Gastroesophageal sphincter (tissue), 4 donors: ENCODE results near the gene TBC1D19. TPM values are rescaled to one million over a fixed set of nuclear protein-coding genes. Genes with fewer than 3 reads are reported as not detected.

Experiments used
- ATAC-seq: fragments of 150-250 bp; one replicate; pipeline ENCODE4 v1.9.1; 2016; ENCODE audit warnings: mild to moderate bottlenecking, moderate library complexity
- H3K27ac ChIP-seq, 4 donors: fragments of 200-600 bp; sonication (generic) in 3 of 4; 1 replicate in 3 of 4; 2 replicates in 1 of 4; pipeline ENCODE4 v1.5.1; 2016 to 2019
- H3K27me3 ChIP-seq: fragments of 200-600 bp; sonication (generic); one replicate; pipeline ENCODE4 v1.5.1; 2019
- H3K36me3 ChIP-seq, 2 donors: fragments of 200-600 bp; sonication (generic); one replicate each; pipeline ENCODE4 v1.5.1; 2019; ENCODE audit warnings: control low read depth in 1 of 2
- H3K4me1 ChIP-seq, 3 donors: fragments of 200-600 bp; sonication (generic); 1 replicate in 2 of 3; 2 replicates in 1 of 3; pipeline ENCODE4 v1.5.1; 2016 to 2019; ENCODE audit warnings: control low read depth in 2 of 3
- H3K4me3 ChIP-seq, 2 donors: fragments of 200-600 bp; sonication (generic); one replicate each; pipeline ENCODE4 v1.5.1; 2019; ENCODE audit warnings: mild to moderate bottlenecking in 1 of 2, moderate library complexity in 1 of 2
- H3K9me3 ChIP-seq, 3 donors: fragments of 200-600 bp; sonication (generic); one replicate each; pipeline ENCODE4 v1.5.1; 2017 to 2019; ENCODE audit warnings: control low read depth in 2 of 3
- EP300 ChIP-seq: sonication (generic); formaldehyde crosslinking; IDR thresholded peaks from one replicate; pipeline ENCODE4 v1.6.1; 2017; ENCODE audit warnings: antibody characterized with exemption, mild to moderate bottlenecking
- POLR2A ChIP-seq, 2 donors: fragments of 450-650 bp; IDR thresholded peaks; one replicate each; pipeline ENCODE4 v1.6.1; 2017; ENCODE audit warnings: antibody characterized with exemption in 2 of 2, mild to moderate bottlenecking in 2 of 2, moderate library complexity in 1 of 2
- POLR2AphosphoS5 ChIP-seq: sonication (generic); formaldehyde crosslinking; IDR thresholded peaks from one replicate; pipeline ENCODE4 v1.6.1; 2017; ENCODE audit warnings: antibody characterized with exemption
- WGBS, 2 donors: methylation state at CpG; one replicate each; pipeline ENCODE4 v1.1.5; 2018; ENCODE audit warnings: low coverage in 1 of 2; 5-methylcytosine and 5-hydroxymethylcytosine counted together
- total RNA-seq, 4 donors: library from RNA; depleted of rRNA; stranded (reverse); fragments of >200 nt; gene quantifications; one replicate each; pipeline ENCODE4 v1.1.0, GENCODE V29; 2016
- TF ChIP-seq, protein P1 (sequence below), 4 experiments: fragments of 200-600 bp in 2 of 4; fragments of 450-650 bp in 2 of 4; sonication (generic) in 1 of 4; IDR thresholded peaks; one replicate each; pipeline ENCODE4 v1.5.1; 2017 to 2019; ENCODE audit warnings: antibody characterized with exemption in 4 of 4, mild to moderate bottlenecking in 2 of 4, moderate library complexity in 2 of 4

Gene TBC1D19
- total RNA-seq, 4 donors from 2014 or later: 13.2 to 20.1 (median 15.9) TPM

DNA sequence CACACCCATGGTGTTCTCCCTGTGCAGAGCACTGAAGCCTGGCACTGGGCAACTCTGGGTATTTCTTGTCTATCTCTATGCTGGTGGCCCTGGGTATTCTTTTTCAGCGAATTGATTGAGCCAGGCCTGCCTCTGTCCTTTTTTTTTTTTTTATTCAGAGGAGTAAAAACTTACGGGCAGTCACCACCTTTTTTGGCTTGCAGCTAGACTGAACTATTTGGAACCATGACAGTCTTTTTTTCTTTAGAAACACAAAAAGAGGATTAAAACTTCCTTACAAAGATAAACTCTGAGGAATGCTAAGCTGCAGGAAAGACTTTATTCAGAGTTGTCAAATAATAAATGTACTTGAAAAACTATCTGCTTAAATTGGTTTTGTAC lies 157.6 kb downstream of the TBC1D19 start:
- no peak overlapping the region for H3K4me3 ChIP-seq
- H3K27me3 ChIP-seq: no peaks in the 10 kb centered on the region
- H3K27ac ChIP-seq: peak overlapping the region in 1 of 4 donors; percentile 8
- ATAC-seq: no peak
- H3K4me1 ChIP-seq: peaks cover 0 to 7% (median 0%) of the 10 kb centered on the region in 3 donors
- TF ChIP-seq, protein P1, sequence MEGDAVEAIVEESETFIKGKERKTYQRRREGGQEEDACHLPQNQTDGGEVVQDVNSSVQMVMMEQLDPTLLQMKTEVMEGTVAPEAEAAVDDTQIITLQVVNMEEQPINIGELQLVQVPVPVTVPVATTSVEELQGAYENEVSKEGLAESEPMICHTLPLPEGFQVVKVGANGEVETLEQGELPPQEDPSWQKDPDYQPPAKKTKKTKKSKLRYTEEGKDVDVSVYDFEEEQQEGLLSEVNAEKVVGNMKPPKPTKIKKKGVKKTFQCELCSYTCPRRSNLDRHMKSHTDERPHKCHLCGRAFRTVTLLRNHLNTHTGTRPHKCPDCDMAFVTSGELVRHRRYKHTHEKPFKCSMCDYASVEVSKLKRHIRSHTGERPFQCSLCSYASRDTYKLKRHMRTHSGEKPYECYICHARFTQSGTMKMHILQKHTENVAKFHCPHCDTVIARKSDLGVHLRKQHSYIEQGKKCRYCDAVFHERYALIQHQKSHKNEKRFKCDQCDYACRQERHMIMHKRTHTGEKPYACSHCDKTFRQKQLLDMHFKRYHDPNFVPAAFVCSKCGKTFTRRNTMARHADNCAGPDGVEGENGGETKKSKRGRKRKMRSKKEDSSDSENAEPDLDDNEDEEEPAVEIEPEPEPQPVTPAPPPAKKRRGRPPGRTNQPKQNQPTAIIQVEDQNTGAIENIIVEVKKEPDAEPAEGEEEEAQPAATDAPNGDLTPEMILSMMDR (IDR thresholded peaks at IDR 0.05): no peak
- no peak for TF ChIP-seq POLR2AphosphoS5
- TF ChIP-seq EP300: no peak
- no peak for TF ChIP-seq POLR2A (IDR thresholded peaks at IDR 0.05)
- H3K9me3 ChIP-seq: no peaks in the 10 kb centered on the region
- 4 to 13% methylated on average over 2 of the region's 2 CpGs for WGBS, 2 donors
- peaks cover 0 to 11% of the 10 kb centered on the region in 2 donors for H3K36me3 ChIP-seq

DNA sequence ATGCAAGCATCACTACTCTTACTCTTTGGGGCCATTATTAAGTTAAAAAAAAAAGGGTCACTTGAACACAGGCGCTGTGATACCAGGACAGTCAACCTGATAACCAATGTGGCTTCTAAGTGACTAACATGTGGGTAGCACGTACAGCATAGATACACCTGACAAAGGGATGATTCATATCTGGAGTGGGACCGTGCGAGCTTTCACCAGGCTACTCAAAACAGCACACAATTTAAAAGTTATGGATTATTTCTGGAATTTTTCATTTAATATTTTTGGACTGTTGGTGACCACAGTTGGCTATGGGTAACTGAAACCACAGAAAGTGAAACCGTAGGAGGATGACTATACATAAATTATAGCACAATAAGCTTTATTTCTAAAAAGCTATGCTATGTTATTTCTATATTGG lies 162.9 kb downstream of the TBC1D19 start:
- Histone ChIP-seq H3K9me3 (no peaks in the 10 kb centered on the region), H3K4me3 (no peak overlapping the region), H3K36me3 (peaks cover 5 to 37% of the 10 kb centered on the region in 2 donors), H3K27ac (no peak overlapping the region), H3K4me1 (peaks cover 0 to 5% (median 0%) of the 10 kb centered on the region in 3 donors), H3K27me3 (no peaks in the 10 kb centered on the region)
- TF ChIP-seq POLR2A (IDR thresholded peaks at IDR 0.05) (no peak), EP300 (no peak), POLR2AphosphoS5 (no peak)
- TF ChIP-seq, protein P1 (IDR thresholded peaks at IDR 0.05): no peak
- no peak for ATAC-seq
- WGBS, 2 donors: 77 to 89% methylated on average over 5 of the region's 5 CpGs

DNA sequence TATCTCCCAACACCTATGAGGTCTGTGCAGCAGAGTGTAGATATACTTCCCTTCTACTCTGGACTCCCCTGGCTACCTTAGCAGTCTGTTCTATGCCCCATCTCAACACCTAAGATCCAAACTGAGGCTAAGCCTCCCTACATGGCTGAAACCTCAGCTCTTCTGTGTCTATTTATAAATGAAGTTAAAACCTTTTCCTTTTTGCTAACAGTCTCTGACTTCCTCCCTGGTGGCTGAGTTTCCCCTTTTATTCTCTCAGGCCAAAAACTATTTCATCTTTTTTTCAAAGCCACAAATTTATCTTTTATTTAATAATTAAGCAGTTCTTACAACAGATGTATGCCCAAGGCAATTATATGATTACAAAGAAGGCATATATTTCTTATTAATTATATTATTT lies 164.9 kb downstream of the TBC1D19 start:
- no peak for ATAC-seq
- peaks cover 0 to 3% (median 0%) of the 10 kb centered on the region in 3 donors for H3K4me1 ChIP-seq

DNA sequence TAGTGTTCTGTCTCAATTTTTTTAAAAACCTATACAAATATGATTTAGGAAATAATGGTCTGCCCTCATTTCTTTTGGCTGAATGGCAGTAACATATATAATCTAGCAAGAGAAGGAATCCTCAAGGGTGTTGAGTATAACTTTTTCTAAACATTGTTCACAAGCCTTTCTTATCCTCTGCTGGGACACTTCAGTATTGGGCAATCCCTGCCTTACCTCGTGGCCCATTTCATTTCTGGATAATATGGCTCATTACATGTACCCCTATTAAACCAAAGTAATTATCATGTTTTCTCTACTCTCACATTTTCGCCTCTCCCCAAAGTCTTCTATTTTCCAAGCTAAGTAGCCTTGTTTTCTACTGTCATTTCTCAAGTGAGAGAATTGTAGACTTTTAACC lies 166.0 kb downstream of the TBC1D19 start:
- Histone ChIP-seq H3K27me3 (no peaks in the 10 kb centered on the region), H3K36me3 (peaks cover 5 to 27% of the 10 kb centered on the region in 2 donors), H3K9me3 (no peaks in the 10 kb centered on the region), H3K4me1 (peaks cover 0 to 7% (median 0%) of the 10 kb centered on the region in 3 donors), H3K27ac (no peak overlapping the region), H3K4me3 (no peak overlapping the region)
- 78 to 88% methylated on average over 1 to 2 of the region's 2 CpGs for WGBS, 2 donors
- TF ChIP-seq EP300: no peak
- no peak for ATAC-seq

More for the DNA sequence above, 164.9 kb downstream of the TBC1D19 start:
- Histone ChIP-seq H3K4me3 (no peak overlapping the region), H3K36me3 (peaks cover 5 to 25% of the 10 kb centered on the region in 2 donors), H3K27ac (no peak overlapping the region), H3K27me3 (no peaks in the 10 kb centered on the region), H3K9me3 (no peaks in the 10 kb centered on the region)
- TF ChIP-seq POLR2AphosphoS5 (no peak), EP300 (no peak), POLR2A (IDR thresholded peaks at IDR 0.05) (no peak)
- TF ChIP-seq, protein P1 (IDR thresholded peaks at IDR 0.05): no peak

DNA sequence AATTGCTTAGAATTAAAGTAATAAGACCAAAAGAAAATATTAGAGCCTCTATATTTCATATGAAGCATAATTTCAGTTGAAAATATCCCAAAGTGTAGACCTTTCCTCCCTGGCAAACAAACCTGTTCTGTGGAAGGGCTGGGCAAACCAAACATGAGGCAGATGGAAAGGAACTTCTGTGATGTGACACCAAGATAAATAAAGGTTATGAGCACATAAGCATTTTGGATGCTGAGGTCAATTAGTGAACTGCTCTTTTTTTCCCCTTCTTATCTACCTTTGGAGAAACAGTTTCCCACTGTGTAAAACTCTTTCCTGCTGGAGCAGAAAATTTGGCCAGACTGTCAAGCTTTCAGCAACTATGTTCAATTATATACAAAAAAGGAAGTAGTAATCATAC lies 167.1 kb downstream of the TBC1D19 start:
- TF ChIP-seq, protein P1 (IDR thresholded peaks at IDR 0.05): no peak
- TF ChIP-seq EP300 (no peak), POLR2AphosphoS5 (no peak), POLR2A (IDR thresholded peaks at IDR 0.05) (no peak)
- Histone ChIP-seq H3K4me1 (peaks cover 0 to 7% (median 0%) of the 10 kb centered on the region in 3 donors), H3K9me3 (no peaks in the 10 kb centered on the region), H3K27me3 (no peaks in the 10 kb centered on the region), H3K4me3 (no peak overlapping the region), H3K36me3 (peaks cover 5 to 31% of the 10 kb centered on the region in 2 donors), H3K27ac (no peak overlapping the region)
- no peak for ATAC-seq
